ENCODE measurements around the gene TPRX2. TPM values are rescaled to one million over a fixed set of nuclear protein-coding genes. Genes with fewer than 3 reads are reported as not detected.
"Not testable (repeated sequence)": the region's sequence is repeated elsewhere in the genome, so short reads cannot be mapped to it uniquely, and the experiment has no call there.

Gene TPRX2
- total RNA-seq, 1 donor, result not detected

DNA sequence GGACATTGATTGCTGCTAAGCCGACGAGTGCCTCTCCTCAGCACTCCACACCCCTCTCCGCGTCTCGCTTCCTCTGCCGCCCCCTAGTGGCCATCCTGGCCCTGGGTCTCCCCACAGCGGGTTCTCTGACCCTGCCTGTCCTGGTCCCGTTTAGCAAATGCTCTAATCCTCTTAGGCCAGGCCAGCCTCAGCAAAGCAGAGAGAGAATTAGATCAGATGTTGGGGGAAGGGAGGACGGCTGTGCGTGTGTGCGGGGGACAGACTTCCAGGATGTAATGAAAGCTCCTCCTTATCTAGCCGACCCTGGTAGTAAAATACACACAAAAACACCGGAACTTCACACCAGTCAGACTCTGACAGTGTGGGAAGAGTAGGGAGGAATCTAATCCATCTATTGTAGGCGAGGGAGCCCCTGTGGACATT, 4.5 kb downstream of the TPRX2 start:
- peak; percentile 60 for DNase-seq (ENCODE audit: low read depth)
- no peak overlapping the region for H3K4me3 ChIP-seq (ENCODE audit: low read depth, low read length)
- peak; percentile 98 for TF ChIP-seq CTCF (IDR thresholded peaks at IDR 0.05; ENCODE audit: insufficient read depth, low read depth, low read length)

DNA sequence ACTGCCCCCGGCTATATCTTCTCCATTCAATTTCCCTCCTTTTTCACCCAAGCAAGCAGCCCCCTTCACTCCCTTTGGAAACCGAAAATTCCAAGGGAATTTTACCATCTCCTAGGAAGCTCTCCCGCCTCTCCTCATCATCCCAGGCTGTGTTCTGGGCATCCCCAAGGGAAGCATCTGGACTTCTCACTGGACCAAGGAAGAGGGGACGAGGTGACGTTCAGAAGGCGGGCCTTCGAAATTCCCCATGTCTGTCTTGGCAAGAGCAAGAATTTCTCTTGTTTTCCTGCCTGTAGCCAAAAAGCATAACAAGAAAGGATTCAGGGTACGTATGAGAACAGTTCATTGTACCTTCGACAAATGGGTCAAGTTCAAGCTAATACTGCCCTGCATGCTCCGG, 6.1 kb downstream of the TPRX2 start:
- TF ChIP-seq CTCF (IDR thresholded peaks at IDR 0.05; ENCODE audit: insufficient read depth, low read depth, low read length), result no peak

DNA sequence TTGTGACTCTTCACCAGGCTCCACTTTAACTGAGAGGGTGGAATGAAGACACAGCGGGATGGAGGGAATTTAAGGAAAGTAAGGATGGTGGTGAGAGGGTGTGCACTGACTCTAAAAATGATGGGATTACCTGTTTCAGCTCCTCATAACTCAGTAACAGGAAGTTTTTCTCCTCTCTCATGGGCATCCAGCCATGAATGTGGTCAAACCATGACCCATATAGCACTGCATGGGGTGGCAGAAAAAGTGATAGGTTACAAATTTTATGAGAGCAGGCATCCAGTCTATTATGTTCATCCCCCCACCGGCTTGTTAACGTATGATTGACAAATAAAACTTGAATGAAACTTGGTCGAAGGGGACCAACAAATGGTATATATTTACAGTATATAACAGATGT, 19.9 kb downstream of the TPRX2 start:
- H3K4me3 ChIP-seq (ENCODE audit: low read depth, low read length), result no peak overlapping the region
- no peak for DNase-seq (ENCODE audit: low read depth)
- no peak for TF ChIP-seq CTCF (IDR thresholded peaks at IDR 0.05; ENCODE audit: insufficient read depth, low read depth, low read length)

More for the DNA sequence above, 6.1 kb downstream of the TPRX2 start:
- no peak for DNase-seq (ENCODE audit: low read depth)
- H3K4me3 ChIP-seq (ENCODE audit: low read depth, low read length), result no peak overlapping the region

- not testable (repeated sequence) for DNase-seq (ENCODE audit: low read depth); H3K4me3 ChIP-seq (ENCODE audit: low read depth, low read length)
Measured at GRCh38 chr19:47879385-47879784, 20.4 kb downstream of the TPRX2 start.

DNA sequence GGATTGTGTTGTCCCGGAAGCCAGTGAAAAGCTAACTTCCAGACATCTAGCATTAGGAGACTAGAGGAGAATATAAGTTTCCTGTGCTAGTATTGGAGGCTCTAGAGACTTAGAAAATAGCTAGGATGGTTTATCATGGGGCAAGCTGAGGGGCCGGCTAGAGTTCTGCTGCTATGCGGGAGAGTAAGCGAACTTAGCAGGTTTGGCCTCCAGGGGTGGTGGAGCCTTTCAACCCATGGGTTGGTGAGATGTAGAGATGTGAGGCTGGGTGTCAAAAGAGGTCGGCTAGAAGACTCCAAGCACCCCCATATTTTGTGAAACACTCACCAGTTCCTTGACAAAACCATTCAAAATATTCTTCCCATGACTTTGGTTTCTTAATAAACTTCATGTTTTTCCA, 22.7 kb downstream of the TPRX2 start:
- TF ChIP-seq CTCF (IDR thresholded peaks at IDR 0.05; ENCODE audit: insufficient read depth, low read depth, low read length), result no peak
- no peak overlapping the region for H3K4me3 ChIP-seq (ENCODE audit: low read depth, low read length)
- DNase-seq (ENCODE audit: low read depth), result no peak

DNA sequence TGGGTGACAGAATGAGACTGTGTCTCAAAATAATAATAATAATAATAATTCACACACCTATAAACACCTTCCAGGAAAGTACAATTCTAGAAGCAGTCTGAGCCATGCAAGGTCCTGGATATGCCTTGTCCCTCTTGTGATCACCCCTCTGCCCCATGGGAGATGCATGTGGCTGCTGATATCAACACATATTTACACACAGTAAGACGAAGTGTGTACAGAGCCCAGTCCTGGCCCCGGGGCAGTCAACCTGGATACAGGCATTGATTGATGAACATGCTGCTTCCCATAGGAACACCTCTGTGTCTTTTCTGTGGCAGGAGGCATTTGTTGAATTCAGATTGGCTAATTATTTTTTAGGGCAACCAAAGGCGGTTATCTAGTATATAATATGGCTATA, 23.9 kb downstream of the TPRX2 start:
- no peak for TF ChIP-seq CTCF (IDR thresholded peaks at IDR 0.05; ENCODE audit: insufficient read depth, low read depth, low read length)
- no peak for DNase-seq (ENCODE audit: low read depth)
- H3K4me3 ChIP-seq (ENCODE audit: low read depth, low read length), result no peak overlapping the region

DNA sequence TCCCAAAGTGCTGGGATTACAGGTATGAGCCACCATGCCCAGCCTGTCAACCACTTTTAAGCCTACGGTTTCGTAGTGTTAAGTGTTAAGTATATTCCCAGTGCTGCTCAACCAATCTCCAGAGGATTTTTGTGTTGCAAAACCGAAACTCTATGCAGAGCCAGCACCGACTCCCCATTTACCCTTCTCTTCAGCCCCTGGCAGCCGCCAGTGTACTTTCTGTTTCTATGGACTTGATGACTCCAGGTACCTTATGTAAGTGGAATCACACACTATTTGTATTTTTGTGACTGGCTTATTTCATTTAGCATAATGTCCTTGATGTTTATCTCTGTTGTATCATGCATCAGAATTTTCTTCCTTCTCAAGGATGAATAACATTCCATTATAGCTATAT, 26.0 kb downstream of the TPRX2 start:
- no peak for DNase-seq (ENCODE audit: low read depth)
- TF ChIP-seq CTCF (IDR thresholded peaks at IDR 0.05; ENCODE audit: insufficient read depth, low read depth, low read length), result no peak

More for the DNA sequence above, 26.0 kb downstream of the TPRX2 start:
- no peak overlapping the region for H3K4me3 ChIP-seq (ENCODE audit: low read depth, low read length)
